K562 (cell line): ENCODE data around the gene CCDC186. TPM values are rescaled to one million over a fixed set of nuclear protein-coding genes. Genes with fewer than 3 reads are reported as not detected.

ENCODE experiments used
- ATAC-seq: fragments of 200-7000 bp; cut with Tn5 transposase; 3 replicates; pipeline ENCODE4 v1.9.1; 2020; ENCODE audit warnings: moderate library complexity
- BruUV-seq: library from RNA; stranded (reverse); fragments of 400-500 nt; replicated peaks from 2 replicates; lab custom pipeline; 2021; lab: Mats Ljungman, UMichigan
- CTCF ChIA-PET: fragments of 300-600 bp; formaldehyde crosslinking; extraction: SDS; loops from one replicate; lab custom pipeline; 2021; ENCODE audit warnings: low intra/inter-chr PET ratio; lab: Yijun Ruan, JAX
- POLR2A ChIA-PET: fragments of 300-600, 350-650 bp; sonication (Branson Sonifier 250); formaldehyde crosslinking; extraction: SDS; loops from one replicate; lab custom pipeline; 2021; ENCODE audit warnings: antibody characterized with exemption, inconsistent platforms; lab: Yijun Ruan, JAX
- DNase-seq, 4 experiments: peaks; one replicate each; pipeline versions ENCODE4 v3.0.0 to v3.0.0-alpha.2; 2011 to 2018; ENCODE audit warnings: low spot score in 3 of 4, mixed read lengths in 3 of 4; ENCODE audit errors: extremely low read depth in 1 of 4
- FAIRE-seq: peaks from 2 replicates; lab custom pipeline; 2011; peaks lifted over from hg19 to GRCh38; lab: Jason Lieb, UNC
- H2AFZ ChIP-seq: 2 replicates; pipeline ENCODE4 v1.6.0; 2011; ENCODE audit warnings: low read depth, low read length, control low read depth, inconsistent platforms
- H3K27ac ChIP-seq: fragments of 200-600 bp; 3 replicates; pipeline ENCODE4 v1.8.0; 2011; ENCODE audit warnings: low read depth, mild to moderate bottlenecking, control low read depth, inconsistent platforms, low read length, moderate library complexity, mixed read lengths; ENCODE audit errors: extremely low read depth
- H3K27me3 ChIP-seq, 2 experiments: fragments of 300-600 bp in 1 of 2; 2 replicates in 1 of 2; 3 replicates in 1 of 2; pipeline versions ENCODE4 v1.6.0 to v1.8.0; 2011; ENCODE audit warnings: inconsistent platforms in 2 of 2, low read length in 2 of 2, mild to moderate bottlenecking in 1 of 2, mixed read lengths in 1 of 2, moderate library complexity in 1 of 2; ENCODE audit not compliant: control insufficient read depth in 2 of 2, insufficient read depth in 2 of 2
- H3K36me3 ChIP-seq: fragments of 300-600 bp; 3 replicates; pipeline ENCODE4 v1.8.0; 2011; ENCODE audit warnings: mild to moderate bottlenecking, low read length, inconsistent platforms; ENCODE audit not compliant: control insufficient read depth, insufficient read depth
- H3K4me1 ChIP-seq, 2 experiments: fragments of 200-600 bp in 1 of 2; replicated peaks in 1 of 2; 2 replicates in 1 of 2; 3 replicates in 1 of 2; pipeline versions ENCODE4 v1.5.1 to v1.8.0; 2011; ENCODE audit warnings: inconsistent platforms in 2 of 2, low read length in 2 of 2, mild to moderate bottlenecking in 1 of 2, mixed read lengths in 1 of 2, moderate library complexity in 1 of 2; ENCODE audit not compliant: control insufficient read depth in 2 of 2, insufficient read depth in 2 of 2
- H3K4me2 ChIP-seq: 2 replicates; pipeline ENCODE4 v1.6.1; 2011; ENCODE audit warnings: low read length, control low read depth, inconsistent platforms, mixed read lengths; ENCODE audit not compliant: insufficient read depth
- H3K4me3 ChIP-seq: fragments of 200-600 bp; sonication (generic), shearing (Covaris generic); 2 replicates; pipeline ENCODE4 v1.5.1; 2016; ENCODE audit warnings: control low read depth, inconsistent platforms
- H3K79me2 ChIP-seq: fragments of 200-600 bp; 3 replicates; pipeline ENCODE4 v1.8.0; 2011; ENCODE audit warnings: low read length, inconsistent platforms; ENCODE audit not compliant: control insufficient read depth, insufficient read depth
- H3K9ac ChIP-seq, 2 experiments: 2 replicates each; pipeline versions ENCODE4 v1.6.0 to v1.6.1; 2011; ENCODE audit warnings: low read depth in 2 of 2, low read length in 2 of 2, control low read depth in 1 of 2, inconsistent platforms in 1 of 2, mild to moderate bottlenecking in 1 of 2, mixed read lengths in 1 of 2; ENCODE audit not compliant: insufficient read depth in 1 of 2
- H3K9me1 ChIP-seq: one replicate; pipeline ENCODE4 v1.6.0; 2011; ENCODE audit warnings: inconsistent platforms, mild to moderate bottlenecking, low read length, moderate library complexity; ENCODE audit not compliant: control insufficient read depth, insufficient read depth
- H3K9me3 ChIP-seq: replicated peaks from 2 replicates; pipeline ENCODE4 v1.5.1; 2011; ENCODE audit warnings: low read depth, low read length, inconsistent platforms; ENCODE audit not compliant: control insufficient read depth, insufficient read depth
- H4K20me1 ChIP-seq: replicated peaks from 2 replicates; pipeline ENCODE4 v1.6.1; 2011; ENCODE audit warnings: low read length, inconsistent platforms, mixed read lengths; ENCODE audit not compliant: control insufficient read depth, insufficient read depth
- ARID3A ChIP-seq: IDR thresholded peaks from 2 replicates; pipeline ENCODE4 v1.6.1; 2012; ENCODE audit warnings: low read depth, low read length, improper control_type of control experiment, borderline replicate concordance
- SMARCE1 ChIP-seq: fragments of 450-650 bp; IDR thresholded peaks from 2 replicates; pipeline ENCODE4 v1.7.1; 2016; ENCODE audit warnings: mild to moderate bottlenecking
- SRSF9 ChIP-seq: fragments of 200-400 bp; formaldehyde crosslinking; IDR thresholded peaks from 2 replicates; pipeline ENCODE4 v1.6.1; 2017; ENCODE audit warnings: low read depth, low read length, borderline replicate concordance
- TCF3 ChIP-seq: sonication (generic); formaldehyde crosslinking; IDR thresholded peaks from 2 replicates; pipeline ENCODE4 v1.4.0; 2020; ENCODE audit warnings: mild to moderate bottlenecking, missing genetic modification reagents
- ZNF785 ChIP-seq: fragments of 250-450 bp; sonication (Bioruptor Pico); IDR thresholded peaks from 2 replicates; pipeline ENCODE4 v1.4.0; 2020; ENCODE audit warnings: mild to moderate bottlenecking
- WGBS: fragments of 100-300 bp; shearing (Covaris generic); methylation state at CpG from one replicate; pipeline ENCODE4 v1.1.6; 2016; ENCODE audit warnings: low coverage, mixed read lengths; ENCODE audit not compliant: insufficient coverage; ENCODE audit errors: missing lambda C conversion rate; 5-methylcytosine and 5-hydroxymethylcytosine counted together
- in situ Hi-C: fragments of 300-500 bp; cut with MboI; formaldehyde crosslinking; loops from 4 replicates; pipeline ENCODE4 v1.15.0; 2018; ENCODE audit warnings: inconsistent platforms, mixed read lengths
- intact Hi-C: fragments of 100-400 bp; cut with micrococcal nuclease; formaldehyde crosslinking; loops from 2 replicates; pipeline ENCODE4 v1.14.2; 2022
- polyA plus RNA-seq, 8 experiments: library from polyadenylated mRNA; depleted of rRNA in 4 of 8; stranded (reverse) in 5 of 8; unstranded in 3 of 8; fragments of >200 nt; fragmentation: Nextera tagmentation in 2 of 8; fragmentation: Illumina TruSeq in 1 of 8; extraction: Ambion mirVana in 2 of 8; extraction: Trizol in 1 of 8; gene quantifications; 2 replicates each; pipeline versions ENCODE4 v1.2.1 to v1.2.3, GENCODE V29; 2011 to 2014; ENCODE audit warnings: inconsistent platforms in 1 of 8, missing spikeins in 1 of 8
- total RNA-seq, 7 experiments: library from RNA; depleted of rRNA in 6 of 7; stranded (reverse); fragments of >200 nt in 6 of 7; fragmentation: Illumina TruSeq in 2 of 7; extraction: Trizol in 2 of 7; gene quantifications; 2 replicates each; pipeline versions ENCODE4 v1.2.1 to v1.2.3, GENCODE V29; 2011 to 2021; ENCODE audit warnings: low replicate concordance in 1 of 7

Gene CCDC186
- total and polyA plus RNA-seq, 9 of the 15 experiments (the other 6 are each of a cell fraction or from before 2014, with no cell fraction given): 2.0 to 7.5 (median 4.7) TPM

GRCh38 chr10:114096864-114097263, 77.1 kb downstream of the CCDC186 start:
- H4K20me1 ChIP-seq: no peaks in the 10 kb centered on the region
- peaks cover 7 to 12% of the 10 kb centered on the region in 2 experiments; a peak in 4 of 5 replicates for H3K4me1 ChIP-seq
- H2AFZ ChIP-seq: no peak overlapping the region
- no peak for ATAC-seq
- BruUV-seq: no TSS peak
- intact Hi-C loops (loop anchor here (10.0 kb wide), 1 partner anchor 112 kb away; no protein-coding TSS in a partner anchor), in situ Hi-C loops (no loop called here)
- ChIA-PET POLR2A (no interaction called here), CTCF (no interaction called here)
- no peak for FAIRE-seq
- 27% methylated on average over 3 of the region's 3 CpGs for WGBS
- H3K9ac ChIP-seq: no peak overlapping the region
- H3K27me3 ChIP-seq: peaks cover 12 to 30% of the 10 kb centered on the region in 2 experiments; a peak in 4 of 5 replicates
- no peak for DNase-seq
- no peaks in the 10 kb centered on the region for H3K9me1 ChIP-seq
- no peaks in the 10 kb centered on the region for H3K9me3 ChIP-seq
- no peaks in the 10 kb centered on the region for H3K36me3 ChIP-seq
- no peak overlapping the region for H3K4me3 ChIP-seq
- 0 out of 2 replicates have a peak, but pooled peaks have one; percentile 9 for TF ChIP-seq TCF3 (CRISPR knock-in tag)
- no peak for TF ChIP-seq SRSF9
- TF ChIP-seq ZNF785: no peak
- TF ChIP-seq ARID3A: no peak
- TF ChIP-seq SMARCE1: no peak
- no peaks in the 10 kb centered on the region for H3K79me2 ChIP-seq
- no peak overlapping the region for H3K27ac ChIP-seq
- no peak overlapping the region for H3K4me2 ChIP-seq
